SK-N-SH (cell line): ENCODE data around the gene LDLRAD1. TPM values are rescaled to one million over a fixed set of nuclear protein-coding genes. Genes with fewer than 3 reads are reported as not detected.

Source experiments
- CTCF ChIA-PET: fragments of 300-600, 350-600 bp; formaldehyde crosslinking; extraction: SDS; loops from one replicate; lab custom pipeline; 2021; lab: Yijun Ruan, JAX
- POLR2A ChIA-PET: fragments of 350-600 bp; sonication (Branson Sonifier 250); formaldehyde crosslinking; extraction: SDS; loops from one replicate; lab custom pipeline; 2020; ENCODE audit warnings: antibody characterized with exemption, inconsistent platforms; lab: Yijun Ruan, JAX
- DNase-seq: peaks from one replicate; pipeline ENCODE4 v3.0.0; 2012
- H2AFZ ChIP-seq: fragments of 200-600 bp; sonication (generic); 2 replicates; pipeline ENCODE4 v1.8.1; 2016; ENCODE audit warnings: antibody characterized with exemption, mild to moderate bottlenecking, low read depth
- H3F3A ChIP-seq: fragments of 200-600 bp; sonication (generic); replicated peaks from 2 replicates; pipeline ENCODE3; 2016; ENCODE audit warnings: antibody characterized with exemption, mild to moderate bottlenecking; ENCODE audit not compliant: insufficient read depth
- H3K27ac ChIP-seq, 2 experiments: fragments of 200-500 bp in 1 of 2; fragments of 200-600 bp in 1 of 2; sonication (Bioruptor generic) in 1 of 2; sonication (generic), shearing (Covaris generic) in 1 of 2; 2 replicates each; pipeline versions ENCODE4 v1.5.1 to v1.6.1; 2014 to 2016; ENCODE audit warnings: low read depth in 2 of 2, inconsistent platforms in 1 of 2, low read length in 1 of 2, mild to moderate bottlenecking in 1 of 2, mixed read lengths in 1 of 2
- H3K27me3 ChIP-seq: fragments of 200-600 bp; sonication (generic), shearing (Covaris generic); 2 replicates; pipeline ENCODE4 v1.6.1; 2016; ENCODE audit warnings: mixed run types; ENCODE audit not compliant: insufficient read depth
- H3K36me3 ChIP-seq, 2 experiments: fragments of 200-500 bp in 1 of 2; fragments of 200-600 bp in 1 of 2; sonication (Bioruptor generic) in 1 of 2; sonication (generic) in 1 of 2; replicated peaks in 1 of 2; 2 replicates each; pipeline versions ENCODE3 to v1.5.1; 2014 to 2016; ENCODE audit warnings: low read length in 1 of 2, mild to moderate bottlenecking in 1 of 2; ENCODE audit not compliant: insufficient read depth in 2 of 2, control insufficient read depth in 1 of 2
- H3K4me1 ChIP-seq, 2 experiments: fragments of 200-500 bp in 1 of 2; fragments of 200-600 bp in 1 of 2; sonication (Bioruptor generic) in 1 of 2; sonication (generic), shearing (Covaris generic) in 1 of 2; 2 replicates each; pipeline versions ENCODE4 v1.5.1 to v1.6.1; 2014 to 2016; ENCODE audit warnings: low read depth in 1 of 2, low read length in 1 of 2, mixed run types in 1 of 2; ENCODE audit not compliant: insufficient read depth in 2 of 2, control insufficient read depth in 1 of 2
- H3K4me2 ChIP-seq: fragments of 200-600 bp; sonication (generic), shearing (Covaris generic); 2 replicates; pipeline ENCODE4 v1.6.1; 2017; ENCODE audit warnings: mixed run types
- H3K4me3 ChIP-seq, 2 experiments: fragments of 200-500 bp in 1 of 2; fragments of 200-600 bp in 1 of 2; sonication (Bioruptor generic) in 1 of 2; sonication (generic), shearing (Covaris generic) in 1 of 2; 2 replicates each; pipeline versions ENCODE4 v1.5.1 to v1.8.1; 2014 to 2016; ENCODE audit warnings: low read depth in 2 of 2, inconsistent platforms in 1 of 2, low read length in 1 of 2, mild to moderate bottlenecking in 1 of 2, mixed read lengths in 1 of 2, moderate library complexity in 1 of 2
- H3K79me2 ChIP-seq: fragments of 200-600 bp; sonication (generic); 2 replicates; pipeline ENCODE4 v1.8.1; 2017; ENCODE audit warnings: mild to moderate bottlenecking; ENCODE audit not compliant: insufficient read depth
- H3K9ac ChIP-seq: fragments of 200-600 bp; sonication (generic); 2 replicates; pipeline ENCODE4 v1.6.1; 2017; ENCODE audit warnings: mixed run types
- H3K9me2 ChIP-seq: fragments of 200-600 bp; sonication (generic); 2 replicates; pipeline ENCODE4 v1.6.1; 2017; ENCODE audit warnings: mixed run types
- H3K9me3 ChIP-seq: fragments of 200-600 bp; sonication (generic); 2 replicates; pipeline ENCODE4 v1.6.1; 2017; ENCODE audit warnings: mixed run types, mild to moderate bottlenecking, moderate library complexity
- H4K20me1 ChIP-seq: fragments of 200-600 bp; sonication (generic); 2 replicates; pipeline ENCODE4 v1.6.1; 2017; ENCODE audit warnings: mild to moderate bottlenecking, mixed run types; ENCODE audit not compliant: insufficient read depth
- CHD2 ChIP-seq: fragments of 150-350 bp; IDR thresholded peaks from 2 replicates; pipeline ENCODE4 v1.6.1; 2018; ENCODE audit warnings: low read length; ENCODE audit not compliant: partially characterized antibody
- EP300 ChIP-seq, 2 experiments: IDR thresholded peaks; 2 replicates each; pipeline versions ENCODE4 v1.4.0 to v1.6.1; 2012; ENCODE audit warnings: borderline replicate concordance in 1 of 2, low read depth in 1 of 2, low read length in 1 of 2
- FOSL2 ChIP-seq: IDR thresholded peaks from 2 replicates; pipeline ENCODE4 v1.4.0; 2012; ENCODE audit warnings: low read depth, mild to moderate bottlenecking, moderate library complexity, borderline replicate concordance
- FOXM1 ChIP-seq: IDR thresholded peaks from 2 replicates; pipeline ENCODE4 v1.4.0; 2012; ENCODE audit warnings: low read depth, mild to moderate bottlenecking
- GATA2 ChIP-seq: sonication (generic); formaldehyde crosslinking; IDR thresholded peaks from 2 replicates; pipeline ENCODE4 v1.5.0; 2020; ENCODE audit warnings: mild to moderate bottlenecking, missing genetic modification reagents
- JUND ChIP-seq: IDR thresholded peaks from 2 replicates; pipeline ENCODE4 v1.4.0; 2012
- MEF2A ChIP-seq: IDR thresholded peaks from 2 replicates; pipeline ENCODE4 v1.4.0; 2012; ENCODE audit warnings: low read depth, borderline replicate concordance
- POLR2AphosphoS5 ChIP-seq: IDR thresholded peaks from 2 replicates; pipeline ENCODE4 v1.6.1; 2012; ENCODE audit warnings: low read depth, low read length
- RAD21 ChIP-seq: IDR thresholded peaks from 2 replicates; pipeline ENCODE4 v1.6.1; 2012; ENCODE audit warnings: mild to moderate bottlenecking, low read length
- SMC3 ChIP-seq: IDR thresholded peaks from 2 replicates; pipeline ENCODE4 v1.6.1; 2012; ENCODE audit warnings: low read depth, low read length, improper control_type of control experiment
- YY1 ChIP-seq: IDR thresholded peaks from 2 replicates; pipeline ENCODE4 v1.4.0; 2012; ENCODE audit warnings: low read depth, mild to moderate bottlenecking
- WGBS: methylation state at CpG from one replicate; pipeline ENCODE4 v1.1.6; 2017; ENCODE audit warnings: low lambda C conversion rate; 5-methylcytosine and 5-hydroxymethylcytosine counted together
- polyA plus RNA-seq, 3 experiments: library from polyadenylated mRNA; depleted of rRNA; stranded (reverse); fragments of >200 nt; gene quantifications; 2 replicates each; pipeline ENCODE4 v1.2.3, GENCODE V29; 2012
- TF ChIP-seq, protein P1 (sequence below): IDR thresholded peaks from 2 replicates; pipeline ENCODE4 v1.4.0; 2012; ENCODE audit warnings: low read depth
- TF ChIP-seq, protein P2 (sequence below): IDR thresholded peaks from 2 replicates; pipeline ENCODE4; 2012
- TF ChIP-seq, protein P3 (sequence below): fragments of 150-350 bp; IDR thresholded peaks from 2 replicates; pipeline ENCODE4 v1.6.1; 2016; ENCODE audit warnings: mild to moderate bottlenecking, low read depth, low read length
- TF ChIP-seq, protein P4 (sequence below): IDR thresholded peaks from 2 replicates; pipeline ENCODE4 v1.4.0; 2012; ENCODE audit warnings: low read depth, borderline replicate concordance
- TF ChIP-seq, protein P5 (sequence below): fragments of 150-350 bp; IDR thresholded peaks from 2 replicates; pipeline ENCODE4 v1.6.1; 2017; ENCODE audit warnings: antibody characterized with exemption, low read length, low read depth, borderline replicate concordance

LDLRAD1 gene
- polyA plus RNA-seq, 1 of the 3 experiments (the other 2 are of a cell fraction), result not detected

DNA sequence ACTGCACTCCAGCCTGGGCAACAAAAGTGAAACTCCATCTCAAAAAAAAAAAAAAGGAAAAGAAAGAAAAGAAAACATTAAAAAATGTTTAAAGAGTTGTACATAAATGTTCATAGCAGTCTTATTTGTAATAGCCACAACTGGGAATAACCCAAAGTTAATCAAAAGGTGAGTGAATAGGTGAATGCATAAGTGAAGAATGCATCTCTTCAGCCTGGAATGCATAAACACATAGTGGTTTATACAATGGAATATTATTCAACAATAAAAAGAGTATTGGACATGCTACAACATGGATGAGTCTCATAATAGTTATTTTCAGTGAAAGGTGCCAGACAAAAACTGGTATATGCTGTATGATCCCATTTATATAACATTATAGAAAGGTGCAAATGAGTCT is 18.1 kb downstream of the LDLRAD1 start:
- no peak overlapping the region for H3K9ac ChIP-seq
- H4K20me1 ChIP-seq, result no peaks in the 10 kb centered on the region
- H3K36me3 ChIP-seq, result no peaks in the 10 kb centered on the region
- H3K9me2 ChIP-seq, result no peaks in the 10 kb centered on the region
- no peak for DNase-seq
- CTCF ChIA-PET, result no interaction called here
- H3K9me3 ChIP-seq, result no peaks in the 10 kb centered on the region
- H3K79me2 ChIP-seq, result no peaks in the 10 kb centered on the region
- TF ChIP-seq EP300 (IDR thresholded peaks at IDR 0.05; ENCODE audit: borderline replicate concordance in 1 of 2, low read depth in 1 of 2, low read length in 1 of 2) (no peak), MEF2A (no peak), FOXM1 (no peak), GATA2 (CRISPR knock-in tag) (no peak), FOSL2 (no peak), YY1 (no peak), RAD21 (no peak)
- TF ChIP-seq, protein P1, sequence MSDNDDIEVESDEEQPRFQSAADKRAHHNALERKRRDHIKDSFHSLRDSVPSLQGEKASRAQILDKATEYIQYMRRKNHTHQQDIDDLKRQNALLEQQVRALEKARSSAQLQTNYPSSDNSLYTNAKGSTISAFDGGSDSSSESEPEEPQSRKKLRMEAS, result no peak
- TF ChIP-seq, protein P2, sequence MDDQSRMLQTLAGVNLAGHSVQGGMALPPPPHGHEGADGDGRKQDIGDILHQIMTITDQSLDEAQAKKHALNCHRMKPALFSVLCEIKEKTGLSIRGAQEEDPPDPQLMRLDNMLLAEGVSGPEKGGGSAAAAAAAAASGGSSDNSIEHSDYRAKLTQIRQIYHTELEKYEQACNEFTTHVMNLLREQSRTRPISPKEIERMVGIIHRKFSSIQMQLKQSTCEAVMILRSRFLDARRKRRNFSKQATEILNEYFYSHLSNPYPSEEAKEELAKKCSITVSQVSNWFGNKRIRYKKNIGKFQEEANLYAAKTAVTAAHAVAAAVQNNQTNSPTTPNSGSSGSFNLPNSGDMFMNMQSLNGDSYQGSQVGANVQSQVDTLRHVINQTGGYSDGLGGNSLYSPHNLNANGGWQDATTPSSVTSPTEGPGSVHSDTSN, result no peak
- TF ChIP-seq, protein P3, sequence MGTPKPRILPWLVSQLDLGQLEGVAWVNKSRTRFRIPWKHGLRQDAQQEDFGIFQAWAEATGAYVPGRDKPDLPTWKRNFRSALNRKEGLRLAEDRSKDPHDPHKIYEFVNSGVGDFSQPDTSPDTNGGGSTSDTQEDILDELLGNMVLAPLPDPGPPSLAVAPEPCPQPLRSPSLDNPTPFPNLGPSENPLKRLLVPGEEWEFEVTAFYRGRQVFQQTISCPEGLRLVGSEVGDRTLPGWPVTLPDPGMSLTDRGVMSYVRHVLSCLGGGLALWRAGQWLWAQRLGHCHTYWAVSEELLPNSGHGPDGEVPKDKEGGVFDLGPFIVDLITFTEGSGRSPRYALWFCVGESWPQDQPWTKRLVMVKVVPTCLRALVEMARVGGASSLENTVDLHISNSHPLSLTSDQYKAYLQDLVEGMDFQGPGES, result no peak
- TF ChIP-seq, protein P4, sequence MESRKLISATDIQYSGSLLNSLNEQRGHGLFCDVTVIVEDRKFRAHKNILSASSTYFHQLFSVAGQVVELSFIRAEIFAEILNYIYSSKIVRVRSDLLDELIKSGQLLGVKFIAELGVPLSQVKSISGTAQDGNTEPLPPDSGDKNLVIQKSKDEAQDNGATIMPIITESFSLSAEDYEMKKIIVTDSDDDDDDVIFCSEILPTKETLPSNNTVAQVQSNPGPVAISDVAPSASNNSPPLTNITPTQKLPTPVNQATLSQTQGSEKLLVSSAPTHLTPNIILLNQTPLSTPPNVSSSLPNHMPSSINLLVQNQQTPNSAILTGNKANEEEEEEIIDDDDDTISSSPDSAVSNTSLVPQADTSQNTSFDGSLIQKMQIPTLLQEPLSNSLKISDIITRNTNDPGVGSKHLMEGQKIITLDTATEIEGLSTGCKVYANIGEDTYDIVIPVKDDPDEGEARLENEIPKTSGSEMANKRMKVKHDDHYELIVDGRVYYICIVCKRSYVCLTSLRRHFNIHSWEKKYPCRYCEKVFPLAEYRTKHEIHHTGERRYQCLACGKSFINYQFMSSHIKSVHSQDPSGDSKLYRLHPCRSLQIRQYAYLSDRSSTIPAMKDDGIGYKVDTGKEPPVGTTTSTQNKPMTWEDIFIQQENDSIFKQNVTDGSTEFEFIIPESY, result no peak
- no peak overlapping the region for H3K4me3 ChIP-seq
- no peak overlapping the region for H3K4me2 ChIP-seq
- no peak overlapping the region for H3K27ac ChIP-seq
- no peaks in the 10 kb centered on the region for H3K27me3 ChIP-seq
- no peak overlapping the region for H2AFZ ChIP-seq
- H3F3A ChIP-seq, result no peaks in the 10 kb centered on the region
- peaks cover 0 to 8% of the 10 kb centered on the region in 2 experiments; a peak in 1 of 4 replicates for H3K4me1 ChIP-seq
- POLR2A ChIA-PET, result no interaction called here

DNA sequence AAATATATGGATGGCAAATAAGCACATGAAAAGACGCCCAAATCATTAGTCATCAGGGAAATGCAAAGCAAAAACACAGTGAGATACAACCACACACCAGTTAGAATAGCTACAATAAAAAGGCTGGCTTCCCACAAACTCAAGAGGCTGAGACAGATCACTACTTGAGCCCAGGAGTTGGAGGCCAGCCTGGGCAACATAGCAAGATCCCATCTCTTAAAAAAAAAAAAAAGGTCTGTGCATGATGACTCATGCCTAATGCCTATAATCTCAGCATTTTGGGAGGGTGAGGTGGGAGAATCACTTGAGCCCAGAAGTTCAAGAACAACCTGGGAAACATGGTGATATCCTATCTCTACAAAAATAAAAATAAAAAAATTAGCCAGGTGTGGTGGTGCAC is 19.8 kb downstream of the LDLRAD1 start:
- H3K9me2 ChIP-seq, result no peaks in the 10 kb centered on the region
- no peaks in the 10 kb centered on the region for H3K27me3 ChIP-seq
- no peak overlapping the region for H3K4me3 ChIP-seq
- H3K4me1 ChIP-seq, result peaks cover 0 to 8% of the 10 kb centered on the region in 2 experiments; a peak in 1 of 4 replicates
- DNase-seq, result no peak
- H4K20me1 ChIP-seq, result no peaks in the 10 kb centered on the region
- H3K9me3 ChIP-seq, result no peaks in the 10 kb centered on the region
- no peaks in the 10 kb centered on the region for H3K36me3 ChIP-seq
- WGBS, result 85% methylated on average over 1 of the region's 1 CpG
- H3K27ac ChIP-seq, result no peak overlapping the region
- no peaks in the 10 kb centered on the region for H3K79me2 ChIP-seq
- H3F3A ChIP-seq, result no peaks in the 10 kb centered on the region
- ChIA-PET CTCF (no interaction called here), POLR2A (no interaction called here)
- no peak overlapping the region for H3K9ac ChIP-seq
- no peak overlapping the region for H3K4me2 ChIP-seq
- no peak overlapping the region for H2AFZ ChIP-seq
- TF ChIP-seq CHD2, result no peak
- no peak for TF ChIP-seq YY1
- TF ChIP-seq, protein P5, sequence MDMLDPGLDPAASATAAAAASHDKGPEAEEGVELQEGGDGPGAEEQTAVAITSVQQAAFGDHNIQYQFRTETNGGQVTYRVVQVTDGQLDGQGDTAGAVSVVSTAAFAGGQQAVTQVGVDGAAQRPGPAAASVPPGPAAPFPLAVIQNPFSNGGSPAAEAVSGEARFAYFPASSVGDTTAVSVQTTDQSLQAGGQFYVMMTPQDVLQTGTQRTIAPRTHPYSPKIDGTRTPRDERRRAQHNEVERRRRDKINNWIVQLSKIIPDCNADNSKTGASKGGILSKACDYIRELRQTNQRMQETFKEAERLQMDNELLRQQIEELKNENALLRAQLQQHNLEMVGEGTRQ, result no peak
- TF ChIP-seq, protein P4, result no peak
- no peak for TF ChIP-seq JUND
- TF ChIP-seq, protein P2, result no peak
- TF ChIP-seq, protein P1, result no peak
- no peak for TF ChIP-seq SMC3
- TF ChIP-seq, protein P3, result no peak
- TF ChIP-seq POLR2AphosphoS5, result no peak
- TF ChIP-seq GATA2 (CRISPR knock-in tag), result no peak
